Activated naive CD4-positive, alpha-beta T cell treated with anti-CD3 and anti-CD28 coated beads, Interleukin-2, amount 50 U/mL, for 72 hours (primary cell): ENCODE measurements around the gene TIGAR. TPM values are rescaled to one million over a fixed set of nuclear protein-coding genes. Genes with fewer than 3 reads are reported as not detected.

Experiments used
- ATAC-seq, 2 donors: fragments of 150-1000 bp; cut with Tn5 transposase; 2 replicates each; pipeline ENCODE4 v1.10.0; 2021; ENCODE audit warnings: mild to moderate bottlenecking in 2 of 2, moderate library complexity in 2 of 2
- DNase-seq, 2 donors: peaks; one replicate each; pipeline ENCODE4 v3.0.0; 2021 to 2022; ENCODE audit warnings: low spot score in 2 of 2
- H3K27ac Mint-ChIP-seq, 2 donors: one replicate each; pipeline ENCODE4 v1.8.0; 2022; ENCODE audit warnings: mild to moderate bottlenecking in 2 of 2, mixed read lengths in 2 of 2
- H3K36me3 Mint-ChIP-seq, 2 donors: one replicate each; pipeline ENCODE4 v1.8.0; 2022; ENCODE audit warnings: mixed read lengths in 2 of 2
- H3K9me3 Mint-ChIP-seq, 2 donors: one replicate each; pipeline ENCODE4 v1.8.0; 2022; ENCODE audit warnings: mixed read lengths in 2 of 2
- total RNA-seq, 2 donors: library from RNA; stranded (reverse); gene quantifications; one replicate each; pipeline ENCODE4 v1.2.3, GENCODE V29; 2022

The TIGAR gene
- total RNA-seq, 2 donors from 2014 or later = 3.8 to 17.0 TPM

GRCh38 chr12:4292341-4293073, 28.5 kb upstream of the TIGAR start:
- DNase-seq (no peak), ATAC-seq (no peak)
- peaks cover 40 to 87% of the 10 kb centered on the region in 2 donors for H3K36me3 Mint-ChIP-seq
- H3K9me3 Mint-ChIP-seq = no peaks in the 10 kb centered on the region
- peak overlapping the region; percentile 87 to 96 for H3K27ac Mint-ChIP-seq

GRCh38 chr12:4293299-4293965, 27.6 kb upstream of the TIGAR start:
- peak overlapping the region; percentile 87 to 96 for H3K27ac Mint-ChIP-seq
- no peak for DNase-seq
- peaks cover 31 to 86% of the 10 kb centered on the region in 2 donors for H3K36me3 Mint-ChIP-seq
- ATAC-seq = peak; percentile 78 to 90
- H3K9me3 Mint-ChIP-seq = no peaks in the 10 kb centered on the region

- no peak for DNase-seq
- Mint-ChIP-seq H3K27ac (peak overlapping the region; percentile 87 to 96), H3K9me3 (no peaks in the 10 kb centered on the region), H3K36me3 (peaks cover 25 to 84% of the 10 kb centered on the region in 2 donors)
- ATAC-seq = peak; percentile 11 to 28
These were observed 27.0 kb upstream of the TIGAR start for GRCh38 chr12:4293966-4294505.

GRCh38 chr12:4296751-4297150, 24.3 kb upstream of the TIGAR start:
- H3K36me3 Mint-ChIP-seq = peaks cover 35 to 84% of the 10 kb centered on the region in 2 donors
- DNase-seq = no peak
- no peak for ATAC-seq
- H3K9me3 Mint-ChIP-seq = no peaks in the 10 kb centered on the region
- H3K27ac Mint-ChIP-seq = peak overlapping the region; percentile 55 to 90

DNA sequence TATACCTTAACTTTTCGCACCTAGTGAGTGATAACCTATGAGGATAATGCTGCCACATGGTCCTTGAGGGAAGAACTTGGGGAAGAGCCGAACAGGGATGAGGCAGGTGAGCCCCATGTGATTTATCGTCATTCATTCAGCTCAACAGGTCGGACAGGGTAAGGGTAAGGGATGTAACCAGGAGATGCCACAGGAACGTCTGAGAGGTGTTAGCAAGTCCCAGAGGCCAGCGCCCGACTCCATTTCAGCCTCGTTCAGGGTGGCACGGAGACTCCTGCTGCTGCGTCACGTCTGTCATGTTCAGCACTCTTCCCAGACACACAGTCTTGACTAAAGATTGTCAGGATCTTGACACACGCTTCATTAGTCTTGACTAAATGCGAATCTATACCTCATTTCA, 23.4 kb upstream of the TIGAR start:
- Mint-ChIP-seq H3K36me3 (peaks cover 35 to 84% of the 10 kb centered on the region in 2 donors), H3K9me3 (no peaks in the 10 kb centered on the region), H3K27ac (peak overlapping the region in 1 of 2 donors; percentile 82)
- DNase-seq (no peak), ATAC-seq (no peak)

GRCh38 chr12:4300883-4301282, 20.1 kb upstream of the TIGAR start:
- Mint-ChIP-seq H3K36me3 (peaks cover 25 to 63% of the 10 kb centered on the region in 2 donors), H3K27ac (peak overlapping the region in 1 of 2 donors; percentile 38), H3K9me3 (no peaks in the 10 kb centered on the region)
- ATAC-seq (no peak), DNase-seq (no peak)

DNA sequence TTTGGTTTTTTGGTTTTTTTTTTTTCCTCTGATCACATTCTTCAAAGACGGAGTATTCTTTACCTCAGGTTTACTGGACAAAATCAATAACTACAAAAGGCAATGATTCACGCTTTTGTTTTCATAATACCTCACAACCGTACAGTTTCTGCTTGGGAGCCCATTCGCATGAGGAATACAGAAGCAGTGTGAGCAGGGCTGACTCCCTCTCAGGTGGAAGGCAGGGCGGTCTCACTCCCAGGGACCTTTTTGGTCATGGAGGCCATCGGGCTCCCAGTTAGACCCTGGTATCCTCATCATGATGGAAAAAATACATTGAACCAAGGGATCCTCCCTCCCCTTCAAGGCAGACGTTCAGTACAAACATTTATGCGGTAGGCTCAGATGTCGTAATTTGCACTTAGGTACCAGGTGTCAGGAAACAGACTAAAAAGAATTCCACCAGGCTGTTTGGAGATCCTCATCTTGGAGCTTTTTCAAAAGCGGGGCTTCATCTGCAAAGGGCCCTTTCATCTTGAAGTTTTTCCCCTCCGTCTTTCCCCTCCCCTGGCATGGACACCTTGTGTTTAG, 19.0 kb upstream of the TIGAR start:
- Mint-ChIP-seq H3K36me3 (peaks cover 25 to 53% of the 10 kb centered on the region in 2 donors), H3K9me3 (no peaks in the 10 kb centered on the region), H3K27ac (peak overlapping the region; percentile 79 to 89)
- DNase-seq (no peak), ATAC-seq (no peak)

- peaks cover 25 to 51% of the 10 kb centered on the region in 2 donors for H3K36me3 Mint-ChIP-seq
- H3K27ac Mint-ChIP-seq = peak overlapping the region; percentile 79 to 89
- H3K9me3 Mint-ChIP-seq = no peaks in the 10 kb centered on the region
- ATAC-seq = no peak
- no peak for DNase-seq
These were observed 18.1 kb upstream of the TIGAR start for GRCh38 chr12:4302881-4303280.

GRCh38 chr12:4303750-4304149, 17.3 kb upstream of the TIGAR start:
- ATAC-seq (no peak), DNase-seq (no peak)
- peaks cover 25 to 42% of the 10 kb centered on the region in 2 donors for H3K36me3 Mint-ChIP-seq
- no peaks in the 10 kb centered on the region for H3K9me3 Mint-ChIP-seq
- H3K27ac Mint-ChIP-seq = peak overlapping the region; percentile 31 to 79

GRCh38 chr12:4307593-4308333, 13.2 kb upstream of the TIGAR start:
- H3K36me3 Mint-ChIP-seq = peaks cover 7 to 8% of the 10 kb centered on the region in 2 donors
- peak overlapping the region; percentile 69 to 93 for H3K27ac Mint-ChIP-seq
- DNase-seq = no peak
- ATAC-seq = peak; percentile 31 to 35
- no peaks in the 10 kb centered on the region for H3K9me3 Mint-ChIP-seq

DNA sequence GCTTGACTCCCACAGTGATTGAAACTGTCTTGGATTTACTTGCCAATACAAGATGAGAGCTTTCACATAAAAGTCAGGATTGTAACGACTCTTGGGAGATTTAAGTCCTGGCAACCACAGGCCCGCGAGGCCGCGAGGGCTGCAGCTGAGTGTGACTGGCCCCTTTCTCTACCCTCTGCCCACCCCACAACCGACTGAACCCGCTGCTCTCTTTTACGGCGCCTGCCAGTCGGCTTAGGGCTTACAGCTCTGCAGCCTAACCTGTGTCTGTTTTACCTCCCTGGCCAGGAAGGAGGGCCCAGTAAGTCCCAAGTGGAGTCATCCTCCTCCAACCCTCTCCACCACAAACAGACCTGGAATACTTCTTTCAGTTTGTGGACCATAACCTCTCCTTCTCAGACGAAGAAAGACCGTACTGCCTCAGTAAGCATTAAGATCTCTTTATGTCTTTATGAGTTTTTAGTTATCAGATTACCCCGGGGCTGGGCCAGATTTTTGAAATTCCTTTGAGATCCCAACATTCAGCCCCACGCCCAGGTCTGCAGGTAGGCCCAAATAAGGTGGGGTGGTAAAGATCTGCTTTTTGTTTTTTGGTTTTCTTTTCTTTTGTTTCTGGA, 12.6 kb upstream of the TIGAR start:
- Mint-ChIP-seq H3K36me3 (peaks cover 5% of the 10 kb centered on the region in 2 donors), H3K9me3 (no peaks in the 10 kb centered on the region), H3K27ac (peak overlapping the region; percentile 69 to 93)
- peak; percentile 6 to 27 for ATAC-seq
- no peak for DNase-seq

- H3K36me3 Mint-ChIP-seq = no peaks in the 10 kb centered on the region
- no peak overlapping the region for H3K27ac Mint-ChIP-seq
These were observed 9.2 kb upstream of the TIGAR start for GRCh38 chr12:4311776-4312175.

GRCh38 chr12:4312251-4312650, 8.8 kb upstream of the TIGAR start:
- Mint-ChIP-seq H3K27ac (peak overlapping the region in 1 of 2 donors; percentile 20), H3K9me3 (no peaks in the 10 kb centered on the region), H3K36me3 (no peaks in the 10 kb centered on the region)
- no peak for DNase-seq
- ATAC-seq = no peak

More at GRCh38 chr12:4311776-4312175, 9.2 kb upstream of the TIGAR start:
- H3K9me3 Mint-ChIP-seq = no peaks in the 10 kb centered on the region
- ATAC-seq = no peak
- DNase-seq = no peak

- peak; percentile 44 to 51 for ATAC-seq
- Mint-ChIP-seq H3K27ac (peak overlapping the region; percentile 72 to 99), H3K36me3 (peaks cover 9 to 19% of the 10 kb centered on the region in 2 donors), H3K9me3 (no peaks in the 10 kb centered on the region)
- no peak for DNase-seq
These were observed 538 bp upstream of the TIGAR start for GRCh38 chr12:4320497-4320852.

- Mint-ChIP-seq H3K27ac (no peak overlapping the region), H3K36me3 (peaks cover 9 to 19% of the 10 kb centered on the region in 2 donors), H3K9me3 (no peaks in the 10 kb centered on the region)
- ATAC-seq (no peak), DNase-seq (no peak)
These were observed 1.7 kb downstream of the TIGAR start for GRCh38 chr12:4322726-4323125.

DNA sequence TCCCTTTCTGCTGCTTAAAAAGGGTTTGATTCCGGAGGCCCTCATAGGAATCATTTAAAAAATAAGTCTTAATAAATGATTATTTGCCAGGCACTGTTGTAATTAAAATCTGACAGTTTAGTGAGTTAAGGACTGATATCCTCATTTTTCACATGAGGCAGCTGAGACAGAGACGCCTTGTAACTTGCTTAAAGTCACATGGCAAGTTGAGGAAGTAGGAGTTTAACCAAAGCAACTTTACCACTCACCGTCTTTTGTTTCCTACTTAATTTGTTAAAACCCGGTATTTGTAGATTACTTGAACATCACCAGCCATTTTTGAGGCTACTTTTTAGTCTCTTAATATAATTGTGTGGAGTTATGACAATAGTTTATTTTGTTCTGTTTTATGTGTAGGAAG, 2.4 kb downstream of the TIGAR start:
- no peak for ATAC-seq
- DNase-seq = no peak
- no peak overlapping the region for H3K27ac Mint-ChIP-seq
- H3K9me3 Mint-ChIP-seq = no peaks in the 10 kb centered on the region
- H3K36me3 Mint-ChIP-seq = peaks cover 9 to 19% of the 10 kb centered on the region in 2 donors
